Lower leg skin (tissue), 3 donors: Measurements from ENCODE around the gene ZNF580.

ENCODE experiments used
- CTCF ChIP-seq, 3 donors: fragments of 450-650 bp; IDR thresholded peaks; one replicate each; pipeline ENCODE4 v1.5.1; 2016; ENCODE audit warnings: antibody characterized with exemption in 3 of 3, mild to moderate bottlenecking in 3 of 3, moderate library complexity in 2 of 3
- POLR2A ChIP-seq, 2 donors: fragments of 450-650 bp; IDR thresholded peaks; one replicate each; pipeline ENCODE4 v1.6.1; 2016 to 2017; ENCODE audit warnings: antibody characterized with exemption in 2 of 2, mild to moderate bottlenecking in 1 of 2, moderate library complexity in 1 of 2

- TF ChIP-seq CTCF (IDR thresholded peaks at IDR 0.05) (no peak), POLR2A (IDR thresholded peaks at IDR 0.05) (no peak)
Measured at GRCh38 chr19:55645512-55645881, 4.7 kb downstream of the ZNF580 start.
